ENCODE results near the gene ESYT1. TPM values are rescaled to one million over a fixed set of nuclear protein-coding genes. Genes with fewer than 3 reads are reported as not detected.
A peak's percentile ranks its signal among the peaks of the same experiment; 100 is the strongest.

The ESYT1 gene
- total RNA-seq, 3 donors from 2014 or later (not counting 1 experiment from before 2014, with no cell fraction given), result 198 to 215 (median 199) TPM

DNA sequence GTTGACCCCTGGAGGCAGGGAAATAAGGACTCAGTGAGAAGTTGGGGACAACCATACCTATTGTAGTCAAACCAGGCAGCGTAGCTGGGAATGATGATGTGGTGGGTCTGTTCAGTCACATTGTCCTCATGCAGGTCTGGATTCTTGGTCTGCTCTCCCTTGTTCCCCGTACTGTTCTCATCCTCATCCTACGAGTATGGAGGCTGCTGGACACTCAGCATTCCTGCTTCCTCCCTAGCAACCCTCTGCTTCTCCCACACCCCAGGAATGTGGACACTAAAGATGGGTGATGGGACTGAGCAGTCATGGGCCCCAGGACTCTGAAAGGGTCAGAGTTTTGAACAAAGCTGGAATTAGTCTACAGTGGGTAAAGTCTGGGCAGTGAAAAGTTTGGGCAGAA, 50.3 kb downstream of the ESYT1 start:
- no peak overlapping the region for H3K4me3 ChIP-seq (ENCODE audit: low read length)
- peaks cover 65% of the 10 kb centered on the region for H3K36me3 ChIP-seq (ENCODE audit: control insufficient read depth, insufficient read depth, low read length)
- H3K36me3 Mint-ChIP-seq, result peaks cover 34% of the 10 kb centered on the region
- H3K9me3 ChIP-seq (ENCODE audit: control insufficient read depth, insufficient read depth, low read length), result no peaks in the 10 kb centered on the region
- intact Hi-C loops (cut with micrococcal nuclease), result no loop called here
- no peaks in the 10 kb centered on the region for H3K9me3 Mint-ChIP-seq
- WGBS (ENCODE audit: insufficient coverage), result 100% methylated on average over 3 of the region's 3 CpGs
- ATAC-seq (no peak), DNase-seq (no peak)
- no peak overlapping the region for H3K27ac Mint-ChIP-seq
- no peaks in the 10 kb centered on the region for H3K4me1 ChIP-seq (ENCODE audit: control insufficient read depth, insufficient read depth, low read length)
- H3K4me3 Mint-ChIP-seq, result no peak overlapping the region
- no peaks in the 10 kb centered on the region for H3K4me1 Mint-ChIP-seq
- H3K27me3 Mint-ChIP-seq (ENCODE audit: low read depth in 2 of 2), result no peaks in the 10 kb centered on the region
- H3K27me3 ChIP-seq (ENCODE audit: control insufficient read depth, insufficient read depth, low read length), result no peaks in the 10 kb centered on the region
- TF ChIP-seq, protein P1, sequence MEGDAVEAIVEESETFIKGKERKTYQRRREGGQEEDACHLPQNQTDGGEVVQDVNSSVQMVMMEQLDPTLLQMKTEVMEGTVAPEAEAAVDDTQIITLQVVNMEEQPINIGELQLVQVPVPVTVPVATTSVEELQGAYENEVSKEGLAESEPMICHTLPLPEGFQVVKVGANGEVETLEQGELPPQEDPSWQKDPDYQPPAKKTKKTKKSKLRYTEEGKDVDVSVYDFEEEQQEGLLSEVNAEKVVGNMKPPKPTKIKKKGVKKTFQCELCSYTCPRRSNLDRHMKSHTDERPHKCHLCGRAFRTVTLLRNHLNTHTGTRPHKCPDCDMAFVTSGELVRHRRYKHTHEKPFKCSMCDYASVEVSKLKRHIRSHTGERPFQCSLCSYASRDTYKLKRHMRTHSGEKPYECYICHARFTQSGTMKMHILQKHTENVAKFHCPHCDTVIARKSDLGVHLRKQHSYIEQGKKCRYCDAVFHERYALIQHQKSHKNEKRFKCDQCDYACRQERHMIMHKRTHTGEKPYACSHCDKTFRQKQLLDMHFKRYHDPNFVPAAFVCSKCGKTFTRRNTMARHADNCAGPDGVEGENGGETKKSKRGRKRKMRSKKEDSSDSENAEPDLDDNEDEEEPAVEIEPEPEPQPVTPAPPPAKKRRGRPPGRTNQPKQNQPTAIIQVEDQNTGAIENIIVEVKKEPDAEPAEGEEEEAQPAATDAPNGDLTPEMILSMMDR (IDR thresholded peaks at IDR 0.05), result no peak
- no peak overlapping the region for H3K27ac ChIP-seq (ENCODE audit: low read length)

DNA sequence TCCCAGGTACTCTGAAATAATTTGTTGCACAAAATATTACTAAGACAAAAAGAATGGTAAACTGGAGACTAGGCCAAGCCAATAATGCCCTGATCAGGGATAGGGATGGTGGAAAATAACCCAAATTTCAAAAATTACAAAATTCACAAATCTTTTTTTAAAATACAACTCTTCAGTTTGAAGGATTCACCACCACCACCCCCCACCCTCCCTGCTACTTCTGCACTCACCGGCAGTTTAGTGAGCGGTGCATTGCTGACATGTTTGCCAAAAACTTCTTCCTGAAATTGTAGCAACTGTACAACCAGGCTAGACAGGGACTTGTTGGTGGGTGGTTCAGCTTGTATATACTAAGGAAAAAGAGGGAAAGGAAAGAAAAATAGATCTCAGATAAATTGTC, 58.9 kb downstream of the ESYT1 start:
- H3K27ac Mint-ChIP-seq, result peak overlapping the region; percentile 89 to 98
- H3K4me1 Mint-ChIP-seq, result peaks cover 35 to 43% of the 10 kb centered on the region in 2 donors
- ATAC-seq (no peak), DNase-seq (no peak)
- Histone ChIP-seq H3K4me1 (ENCODE audit: control insufficient read depth, insufficient read depth, low read length) (peaks cover 27% of the 10 kb centered on the region), H3K27ac (ENCODE audit: low read length) (no peak overlapping the region), H3K9me3 (ENCODE audit: control insufficient read depth, insufficient read depth, low read length) (no peaks in the 10 kb centered on the region), H3K36me3 (ENCODE audit: control insufficient read depth, insufficient read depth, low read length) (peaks cover 28% of the 10 kb centered on the region), H3K27me3 (ENCODE audit: control insufficient read depth, insufficient read depth, low read length) (no peaks in the 10 kb centered on the region), H3K4me3 (ENCODE audit: low read length) (no peak overlapping the region)
- H3K36me3 Mint-ChIP-seq, result peaks cover 17% of the 10 kb centered on the region
- intact Hi-C loops (cut with micrococcal nuclease), result loop anchor here (10.0 kb wide), 1 partner anchor 452 kb away; no protein-coding TSS in a partner anchor
- TF ChIP-seq, protein P1 (IDR thresholded peaks at IDR 0.05), result no peak
- no peaks in the 10 kb centered on the region for H3K27me3 Mint-ChIP-seq (ENCODE audit: low read depth in 2 of 2)
- no peak overlapping the region for H3K4me3 Mint-ChIP-seq
- H3K9me3 Mint-ChIP-seq, result no peaks in the 10 kb centered on the region
- no CpG with 5 or more reads among the region's 2 CpGs for WGBS (ENCODE audit: insufficient coverage)

DNA sequence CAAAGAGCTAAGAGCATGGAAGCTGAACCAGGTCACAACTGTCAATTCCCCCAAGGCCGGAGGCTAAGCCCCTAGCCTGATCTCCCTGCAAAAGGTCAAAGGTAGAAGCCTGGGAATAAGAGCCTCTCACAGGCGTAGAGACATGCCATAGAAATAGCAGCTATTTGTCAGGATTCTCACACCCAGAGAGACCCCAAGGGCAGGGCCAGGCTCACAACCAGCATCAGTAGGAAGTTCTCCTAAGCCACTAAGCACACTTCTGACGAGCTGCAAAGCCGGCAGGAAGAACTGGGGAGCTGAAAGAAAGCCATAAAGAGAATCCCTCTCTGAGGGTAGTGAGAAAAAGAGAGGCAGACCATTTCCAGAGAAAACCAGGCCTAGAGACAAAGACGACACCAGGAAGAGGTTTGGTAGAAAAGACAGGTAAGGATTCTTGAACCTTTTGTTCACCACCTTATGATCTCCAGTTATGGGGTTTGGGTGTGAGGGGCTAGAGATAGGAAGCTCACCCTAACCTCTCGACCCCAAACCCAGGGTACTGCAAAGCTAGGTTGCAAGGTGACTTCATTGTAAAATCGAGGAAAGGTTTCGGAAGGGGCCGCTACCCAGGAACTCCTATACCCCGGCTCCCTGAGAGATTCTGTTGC, 60.2 kb downstream of the ESYT1 start:
- Histone ChIP-seq H3K36me3 (ENCODE audit: control insufficient read depth, insufficient read depth, low read length) (peaks cover 21% of the 10 kb centered on the region), H3K27ac (ENCODE audit: low read length) (peak overlapping the region; percentile 77), H3K4me3 (ENCODE audit: low read length) (peak overlapping the region; percentile 78), H3K9me3 (ENCODE audit: control insufficient read depth, insufficient read depth, low read length) (no peaks in the 10 kb centered on the region), H3K27me3 (ENCODE audit: control insufficient read depth, insufficient read depth, low read length) (no peaks in the 10 kb centered on the region), H3K4me1 (ENCODE audit: control insufficient read depth, insufficient read depth, low read length) (peaks cover 27% of the 10 kb centered on the region)
- intact Hi-C loops (cut with micrococcal nuclease), result loop anchor here (2.0 to 10.0 kb wide), 3 partner anchors 35 to 453 kb away; partner anchors contain the start of genes MYL6B and ZC3H10
- TF ChIP-seq, protein P1 (IDR thresholded peaks at IDR 0.05), result no peak
- H3K4me1 Mint-ChIP-seq, result peaks cover 42 to 52% of the 10 kb centered on the region in 2 donors
- no peaks in the 10 kb centered on the region for H3K27me3 Mint-ChIP-seq (ENCODE audit: low read depth in 2 of 2)
- peak overlapping the region; percentile 95 for H3K4me3 Mint-ChIP-seq
- DNase-seq (peak in 1 of 2 donors; percentile 39), ATAC-seq (no peak)
- peaks cover 17% of the 10 kb centered on the region for H3K36me3 Mint-ChIP-seq
- H3K27ac Mint-ChIP-seq, result peak overlapping the region; percentile 89 to 98
- H3K9me3 Mint-ChIP-seq, result no peaks in the 10 kb centered on the region
- WGBS (ENCODE audit: insufficient coverage), result 9% methylated on average over 8 of the region's 10 CpGs

Data from natural killer cell (primary cell).